AG04450 (cell line): ENCODE results near the gene EPB41L1. TPM values are rescaled to one million over a fixed set of nuclear protein-coding genes. Genes with fewer than 3 reads are reported as not detected.

Experiments
- CTCF ChIA-PET: fragments of 300-600, 350-600 bp; formaldehyde crosslinking; extraction: SDS; loops from one replicate; lab custom pipeline; 2022; ENCODE audit warnings: antibody characterized with exemption, inconsistent platforms; lab: Charles Lee
- POLR2A ChIA-PET: fragments of 350-600 bp; formaldehyde crosslinking; extraction: SDS; loops from one replicate; lab custom pipeline; 2021; ENCODE audit warnings: antibody characterized with exemption, inconsistent platforms; lab: Yijun Ruan, JAX
- DNase-seq: peaks from one replicate; pipeline ENCODE4 v3.0.0-alpha.2; 2011; ENCODE audit warnings: low read depth, low spot score
- H3K27ac ChIP-seq: one replicate; pipeline ENCODE4 v1.5.1; 2012; ENCODE audit warnings: low read depth, low read length, control low read depth
- H3K27me3 ChIP-seq: one replicate; pipeline ENCODE4 v1.6.0; 2012; ENCODE audit warnings: low read length; ENCODE audit not compliant: control insufficient read depth, insufficient read depth
- H3K4me3 ChIP-seq: 2 replicates; pipeline ENCODE4 v1.5.1; 2011; ENCODE audit warnings: mild to moderate bottlenecking, low read depth, low read length, control low read depth
- H3K9me3 ChIP-seq: 2 replicates; pipeline ENCODE4 v1.5.1; 2012; ENCODE audit warnings: low read length; ENCODE audit not compliant: control insufficient read depth, insufficient read depth
- CTCF ChIP-seq: IDR thresholded peaks from 2 replicates; pipeline ENCODE4 v1.5.1; 2011; ENCODE audit warnings: low read depth, low read length, control low read depth, inconsistent platforms
- polyA plus RNA-seq: library from polyadenylated mRNA; depleted of rRNA; stranded (reverse); fragments of >200 nt; gene quantifications from 2 replicates; pipeline ENCODE4 v1.2.3, GENCODE V29; 2011

The EPB41L1 gene
- polyA plus RNA-seq, 1 experiment = 17.8 TPM

- CTCF ChIA-PET = interaction anchor here (1.0 to 1.2 kb wide), 3 partner anchors 50 to 199 kb away, joined by 3 to 5 read pairs (median 5); partner anchors contain the start of gene SCAND1
- POLR2A ChIA-PET = no interaction called here
Observed at GRCh38 chr20:36153204-36153603, 1.3 kb upstream of the EPB41L1 start.

GRCh38 chr20:36153736-36154699, 522 bp upstream of the EPB41L1 start:
- Histone ChIP-seq H3K27ac (no peak overlapping the region), H3K27me3 (peaks cover 3% of the 10 kb centered on the region), H3K9me3 (no peaks in the 10 kb centered on the region), H3K4me3 (peak overlapping the region; percentile 84)
- TF ChIP-seq CTCF = no peak
- CTCF ChIA-PET = interaction anchor here (1.2 to 5.9 kb wide), 2 partner anchors 46 to 161 kb away, joined by 5 to 108 read pairs; no protein-coding TSS in a partner anchor
- POLR2A ChIA-PET = interaction anchor here (0.6 kb wide), 1 partner anchor 200 kb away, joined by 4 read pairs; no protein-coding TSS in a partner anchor
- no peak for DNase-seq

More at GRCh38 chr20:36153204-36153603, 1.3 kb upstream of the EPB41L1 start:
- H3K9me3 ChIP-seq = no peaks in the 10 kb centered on the region
- no peak overlapping the region for H3K27ac ChIP-seq
- DNase-seq = no peak
- H3K4me3 ChIP-seq = no peak overlapping the region
- peaks cover 8% of the 10 kb centered on the region for H3K27me3 ChIP-seq
- no peak for TF ChIP-seq CTCF

GRCh38 chr20:36155629-36155971, 1.1 kb downstream of the EPB41L1 start:
- no peak for DNase-seq
- POLR2A ChIA-PET = no interaction called here
- CTCF ChIA-PET = interaction anchor here (0.7 to 5.9 kb wide), 13 partner anchors 8 to 284 kb away, joined by 3 to 108 read pairs (median 4); no protein-coding TSS in a partner anchor
- Histone ChIP-seq H3K9me3 (no peaks in the 10 kb centered on the region), H3K27ac (no peak overlapping the region), H3K27me3 (no peaks in the 10 kb centered on the region), H3K4me3 (peak overlapping the region; percentile 84)
- no peak for TF ChIP-seq CTCF

GRCh38 chr20:36155991-36156390, 1.5 kb downstream of the EPB41L1 start:
- Histone ChIP-seq H3K27ac (no peak overlapping the region), H3K4me3 (no peak overlapping the region), H3K9me3 (no peaks in the 10 kb centered on the region), H3K27me3 (no peaks in the 10 kb centered on the region)
- CTCF ChIA-PET = interaction anchor here (0.7 to 5.9 kb wide), 16 partner anchors 8 to 283 kb away, joined by 3 to 108 read pairs (median 4); no protein-coding TSS in a partner anchor
- POLR2A ChIA-PET = no interaction called here
- no peak for DNase-seq
- TF ChIP-seq CTCF = no peak; the same call in 1 of the 2 replicates
